22Rv1 (cell line): ENCODE measurements around the gene GAST.

Experiments used
- H3K27ac ChIP-seq: fragments of 450-650 bp; 2 replicates; pipeline ENCODE4 v1.5.1; 2017
- CTCF ChIP-seq: fragments of 450-650 bp; IDR thresholded peaks from 2 replicates; pipeline ENCODE4 v1.5.1; 2017; ENCODE audit warnings: mild to moderate bottlenecking
- ZFX ChIP-seq: fragments of 450-650 bp; IDR thresholded peaks from 2 replicates; pipeline ENCODE4 v1.6.1; 2017; ENCODE audit warnings: antibody characterized with exemption, borderline replicate concordance

The GAST gene, protein sequence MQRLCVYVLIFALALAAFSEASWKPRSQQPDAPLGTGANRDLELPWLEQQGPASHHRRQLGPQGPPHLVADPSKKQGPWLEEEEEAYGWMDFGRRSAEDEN

GRCh38 chr17:41711669-41712400, at the start of gene GAST:
Gene GAST, plus strand, starts transcription at chr17:41712331. Its CDS starts 3,106 bp downstream, at chr17:41715437.
- TF ChIP-seq ZFX (no peak), CTCF (no peak)
- no peak within 1 kb of the TSS for H3K27ac ChIP-seq

DNA sequence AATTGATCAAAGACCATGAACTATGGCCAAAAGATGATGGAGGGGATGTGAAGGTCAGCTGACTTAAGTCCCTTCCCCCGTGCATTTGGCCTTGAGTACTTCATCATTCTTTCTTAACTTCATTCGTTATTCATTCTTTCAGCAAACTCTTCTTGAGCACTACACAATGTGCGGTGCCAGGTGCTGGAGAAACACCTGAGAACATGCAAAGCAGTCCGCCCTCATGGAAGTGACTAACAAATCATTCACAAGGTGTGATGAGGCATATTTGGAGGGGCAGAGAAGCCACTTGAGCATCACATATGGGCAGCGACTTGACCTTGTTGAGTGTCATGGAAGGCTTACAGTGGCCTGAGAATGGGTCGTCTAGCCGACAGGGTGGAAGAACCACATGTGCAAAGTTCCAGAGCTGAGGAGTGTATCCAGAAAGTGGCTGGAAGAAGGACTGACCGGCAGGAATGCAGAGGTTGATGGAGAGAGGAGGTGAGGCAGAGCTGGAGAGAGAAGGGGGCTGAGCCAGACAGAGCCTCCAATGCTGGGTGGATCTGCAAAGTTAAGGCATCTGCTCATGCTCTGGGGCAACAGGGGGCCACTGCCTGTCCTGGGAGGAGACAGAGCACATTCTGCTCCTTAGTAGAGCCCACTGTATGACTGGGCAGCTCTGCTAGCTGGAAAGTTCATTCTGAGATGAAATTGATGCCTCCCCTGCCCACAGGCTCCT, 48.5 kb upstream of the GAST start:
- TF ChIP-seq ZFX, result no peak
- no peak for TF ChIP-seq CTCF
- H3K27ac ChIP-seq, result no peak overlapping the region

GRCh38 chr17:41664172-41664457, 48.0 kb upstream of the GAST start:
- H3K27ac ChIP-seq, result no peak overlapping the region
- TF ChIP-seq ZFX (no peak), CTCF (no peak)

GRCh38 chr17:41664587-41665565, 47.3 kb upstream of the GAST start:
- H3K27ac ChIP-seq, result no peak overlapping the region; the same call in 1 of the 2 replicates
- TF ChIP-seq CTCF, result no peak
- TF ChIP-seq ZFX, result no peak

- TF ChIP-seq ZFX, result no peak
- peak; percentile 98 for TF ChIP-seq CTCF
- H3K27ac ChIP-seq, result peak overlapping the region; percentile 50
These were observed 46.4 kb upstream of the GAST start for GRCh38 chr17:41665566-41666236.

GRCh38 chr17:41666237-41666641, 45.9 kb upstream of the GAST start:
- peak overlapping the region; percentile 50 for H3K27ac ChIP-seq
- TF ChIP-seq CTCF (no peak; the same call in none of the 2 replicates), ZFX (no peak)
